Activated CD4-positive, alpha-beta T cell treated with anti-CD3 and anti-CD28 coated beads, Interleukin-2, Interleukin-4, amounts not matched to agents 100 ng/mL and 50 ng/mL, durations not matched to agents 16 hours and 8 hours (primary cell): Measurements from ENCODE around the gene RTN4.

Experiments used
- DNase-seq: peaks from one replicate; pipeline ENCODE4 v3.0.0-alpha.2; 2020; ENCODE audit warnings: low spot score

The RTN4 gene

GRCh38 chr2:55033076-55033742 lies 17.0 kb downstream of the RTN4 start:
- DNase-seq: no peak

- DNase-seq: no peak
Observed at GRCh38 chr2:55031505-55031904, 18.7 kb downstream of the RTN4 start.

- DNase-seq: no peak
Observed at GRCh38 chr2:55030766-55031165, 19.5 kb downstream of the RTN4 start.

GRCh38 chr2:55029098-55029497 lies 21.2 kb downstream of the RTN4 start:
- DNase-seq: no peak

GRCh38 chr2:55027226-55027625 lies 23.0 kb downstream of the RTN4 start:
- no peak for DNase-seq

- no peak for DNase-seq
Observed at GRCh38 chr2:55026202-55026601, 24.0 kb downstream of the RTN4 start.

GRCh38 chr2:55025627-55026026 lies 24.6 kb downstream of the RTN4 start:
- peak; percentile 13 for DNase-seq

GRCh38 chr2:55025082-55025481 lies 25.2 kb downstream of the RTN4 start:
- DNase-seq: no peak

- no peak for DNase-seq
Observed at GRCh38 chr2:55022476-55022875, 27.8 kb downstream of the RTN4 start.

GRCh38 chr2:55019526-55020258 lies 30.6 kb downstream of the RTN4 start:
- no peak for DNase-seq

GRCh38 chr2:55018619-55019018 lies 31.6 kb downstream of the RTN4 start:
- DNase-seq: no peak

GRCh38 chr2:55017880-55018279 lies 32.4 kb downstream of the RTN4 start:
- DNase-seq: no peak

- DNase-seq: no peak
Observed at GRCh38 chr2:55017428-55017827, 32.8 kb downstream of the RTN4 start.

GRCh38 chr2:55014962-55015939 lies 35.0 kb downstream of the RTN4 start:
- peak; percentile 28 for DNase-seq

GRCh38 chr2:55013936-55014335 lies 36.3 kb downstream of the RTN4 start:
- DNase-seq: no peak

GRCh38 chr2:55012672-55013484 lies 37.4 kb downstream of the RTN4 start:
- no peak for DNase-seq

- no peak for DNase-seq
Observed at GRCh38 chr2:55011831-55012671, 38.2 kb downstream of the RTN4 start.

- no peak for DNase-seq
Observed at GRCh38 chr2:55010915-55011314, 39.3 kb downstream of the RTN4 start.

- peak; percentile 20 for DNase-seq
Observed at GRCh38 chr2:55010149-55010591, 40.1 kb downstream of the RTN4 start.

- no peak for DNase-seq
Observed at GRCh38 chr2:55009277-55010060, 40.8 kb downstream of the RTN4 start.
